Mammary epithelial cell (primary cell): ENCODE results near the gene CNTN1.

Experiments used
- CTCF ChIP-seq, 2 donors: IDR thresholded peaks in 1 of 2; conservative IDR thresholded peaks in 1 of 2; 2 replicates each; pipeline ENCODE4 v1.5.1; 2011 to 2012; ENCODE audit warnings: inconsistent platforms in 2 of 2, low read length in 2 of 2, mild to moderate bottlenecking in 2 of 2, control low read depth in 1 of 2, low read depth in 1 of 2; ENCODE audit not compliant: insufficient read depth in 1 of 2; ENCODE audit errors: extremely low read depth in 1 of 2
- EZH2 ChIP-seq: IDR thresholded peaks from 2 replicates; pipeline ENCODE4 v1.6.1; 2012; ENCODE audit warnings: low read length, inconsistent platforms, borderline replicate concordance

DNA sequence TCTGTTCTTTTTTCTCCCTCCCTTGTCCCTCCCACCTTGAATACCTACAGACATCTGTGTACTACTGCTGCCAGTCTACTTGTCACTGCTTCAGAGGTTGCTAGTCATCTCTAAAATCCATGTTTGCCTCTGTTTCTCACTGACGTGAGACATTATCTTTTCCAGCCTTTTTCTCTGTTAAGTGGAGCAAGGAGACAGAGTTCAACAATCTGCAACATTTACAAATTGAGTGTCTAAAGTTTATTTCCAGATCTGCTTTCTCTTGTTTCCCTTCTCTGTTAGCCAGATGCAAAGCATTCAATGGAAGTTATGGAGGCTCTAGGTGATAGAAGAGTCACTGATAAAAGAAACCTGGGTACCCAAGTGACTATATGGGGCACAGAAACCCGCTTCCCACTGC lies 47.5 kb upstream of the CNTN1 start:
- no peak for TF ChIP-seq CTCF (conservative IDR thresholded peaks at IDR 0.05 in 1 of 2, IDR thresholded peaks at IDR 0.05 in 1 of 2; ENCODE audit: extremely low read depth in 1 of 2, insufficient read depth in 1 of 2, low read depth in 1 of 2, low read length in 2 of 2)
- no peak for TF ChIP-seq EZH2
